AG09319 (cell line): ENCODE data around the gene NEK11.

Experiments
- DNase-seq: peaks from one replicate; pipeline ENCODE4 v3.0.0-alpha.2; 2010; ENCODE audit warnings: low read depth; ENCODE audit errors: extremely low read depth
- TF ChIP-seq, protein P1 (sequence below): IDR thresholded peaks from 2 replicates; pipeline ENCODE4 v1.5.1; 2011; ENCODE audit warnings: low read depth, mild to moderate bottlenecking, inconsistent platforms, low read length, moderate library complexity

NEK11 gene

DNA sequence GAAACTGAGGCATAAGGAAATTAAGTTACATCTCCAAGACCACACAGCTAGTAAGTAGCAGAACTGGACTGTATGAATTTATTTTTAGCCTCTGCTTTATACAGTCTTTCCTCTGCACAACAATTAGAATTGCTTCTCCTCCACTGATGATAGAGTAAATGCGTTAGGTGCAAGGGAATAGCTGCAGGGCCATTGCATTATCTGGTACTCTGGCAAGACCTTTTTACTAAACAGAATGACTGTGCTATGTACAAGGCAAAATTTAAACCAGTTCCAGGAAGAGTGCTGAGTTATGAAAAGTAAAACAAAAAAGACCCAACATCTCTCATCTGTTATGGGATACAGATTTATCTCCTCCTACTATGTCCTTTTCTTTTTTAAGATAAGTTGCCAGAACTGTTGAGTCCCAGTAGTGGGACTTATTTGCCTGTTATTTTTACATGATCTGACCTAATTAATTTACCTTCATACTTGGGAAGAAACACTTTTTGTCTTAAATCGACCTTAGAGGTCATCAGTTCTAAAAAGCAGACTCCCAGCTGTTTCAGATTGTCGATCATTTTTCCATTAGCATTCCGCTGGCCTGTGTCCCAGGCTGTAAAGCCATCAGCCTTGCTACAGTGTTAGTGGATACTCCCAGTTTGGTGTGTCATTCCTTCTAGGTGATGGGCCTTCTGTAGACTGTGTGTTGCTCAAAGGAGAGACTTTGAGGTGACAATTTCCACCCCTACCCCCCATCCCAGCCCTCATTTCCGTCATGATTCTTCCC lies 207.4 kb downstream of the NEK11 start:
- DNase-seq = no peak
- TF ChIP-seq, protein P1, sequence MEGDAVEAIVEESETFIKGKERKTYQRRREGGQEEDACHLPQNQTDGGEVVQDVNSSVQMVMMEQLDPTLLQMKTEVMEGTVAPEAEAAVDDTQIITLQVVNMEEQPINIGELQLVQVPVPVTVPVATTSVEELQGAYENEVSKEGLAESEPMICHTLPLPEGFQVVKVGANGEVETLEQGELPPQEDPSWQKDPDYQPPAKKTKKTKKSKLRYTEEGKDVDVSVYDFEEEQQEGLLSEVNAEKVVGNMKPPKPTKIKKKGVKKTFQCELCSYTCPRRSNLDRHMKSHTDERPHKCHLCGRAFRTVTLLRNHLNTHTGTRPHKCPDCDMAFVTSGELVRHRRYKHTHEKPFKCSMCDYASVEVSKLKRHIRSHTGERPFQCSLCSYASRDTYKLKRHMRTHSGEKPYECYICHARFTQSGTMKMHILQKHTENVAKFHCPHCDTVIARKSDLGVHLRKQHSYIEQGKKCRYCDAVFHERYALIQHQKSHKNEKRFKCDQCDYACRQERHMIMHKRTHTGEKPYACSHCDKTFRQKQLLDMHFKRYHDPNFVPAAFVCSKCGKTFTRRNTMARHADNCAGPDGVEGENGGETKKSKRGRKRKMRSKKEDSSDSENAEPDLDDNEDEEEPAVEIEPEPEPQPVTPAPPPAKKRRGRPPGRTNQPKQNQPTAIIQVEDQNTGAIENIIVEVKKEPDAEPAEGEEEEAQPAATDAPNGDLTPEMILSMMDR = no peak

DNA sequence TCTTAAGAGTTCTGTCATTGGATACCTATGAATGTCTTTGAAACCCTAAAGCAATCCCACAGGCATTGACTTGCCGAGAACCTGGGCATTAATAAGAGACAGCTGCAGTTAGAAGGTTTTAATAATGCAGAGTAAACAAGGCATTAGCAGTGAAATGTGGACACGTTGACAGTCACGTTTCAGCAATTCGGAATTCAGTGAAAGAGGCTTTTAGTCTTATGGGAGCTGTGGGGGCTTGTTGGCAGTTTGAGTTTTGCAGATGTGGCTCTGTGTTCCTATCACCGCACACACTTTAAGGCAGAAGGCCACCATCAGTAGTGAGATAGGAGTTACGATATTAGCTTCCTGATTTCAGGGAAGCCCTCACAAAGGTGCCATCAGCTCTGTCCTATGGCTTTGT lies 209.7 kb downstream of the NEK11 start:
- TF ChIP-seq, protein P1 = no peak
- no peak for DNase-seq

DNA sequence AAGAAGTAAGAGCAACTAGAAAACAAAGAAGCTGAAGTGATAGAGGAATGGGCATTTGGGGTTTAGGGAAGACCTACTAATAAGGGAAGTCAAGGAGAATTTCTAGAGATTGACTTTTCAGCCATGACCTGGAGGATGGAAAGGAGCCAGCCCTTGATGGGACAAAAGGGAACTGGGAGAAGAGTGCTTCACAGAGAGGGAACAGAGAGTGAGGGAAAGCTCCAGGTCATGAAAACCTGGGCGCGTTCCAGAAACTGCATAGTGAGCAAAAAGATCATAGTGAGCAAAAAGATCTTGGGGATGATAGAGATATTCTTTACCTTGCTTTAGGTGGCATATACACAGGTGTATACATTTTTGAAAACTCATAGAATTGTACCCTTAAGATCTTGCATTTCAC lies 211.8 kb downstream of the NEK11 start:
- TF ChIP-seq, protein P1 = no peak
- DNase-seq = no peak

DNA sequence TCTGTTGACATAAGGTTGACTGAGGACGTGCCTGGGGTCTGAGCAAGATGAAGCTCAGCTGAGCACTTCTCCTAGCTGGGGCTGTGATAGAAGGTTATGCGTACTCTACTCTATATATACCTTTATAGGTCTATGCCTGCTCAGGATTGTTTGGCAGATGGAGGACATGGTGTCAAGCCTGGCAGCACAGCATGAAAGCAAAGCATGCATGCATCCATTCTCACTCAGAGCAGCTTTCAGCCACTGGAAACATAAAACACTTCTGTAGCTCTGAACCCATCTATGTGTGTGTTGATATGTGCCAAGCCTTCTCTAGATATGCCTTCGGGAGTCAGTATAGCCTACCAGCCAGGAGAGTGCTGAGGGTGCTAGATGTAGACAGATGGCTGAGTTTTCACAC lies 212.6 kb downstream of the NEK11 start:
- TF ChIP-seq, protein P1 = no peak
- no peak for DNase-seq

DNA sequence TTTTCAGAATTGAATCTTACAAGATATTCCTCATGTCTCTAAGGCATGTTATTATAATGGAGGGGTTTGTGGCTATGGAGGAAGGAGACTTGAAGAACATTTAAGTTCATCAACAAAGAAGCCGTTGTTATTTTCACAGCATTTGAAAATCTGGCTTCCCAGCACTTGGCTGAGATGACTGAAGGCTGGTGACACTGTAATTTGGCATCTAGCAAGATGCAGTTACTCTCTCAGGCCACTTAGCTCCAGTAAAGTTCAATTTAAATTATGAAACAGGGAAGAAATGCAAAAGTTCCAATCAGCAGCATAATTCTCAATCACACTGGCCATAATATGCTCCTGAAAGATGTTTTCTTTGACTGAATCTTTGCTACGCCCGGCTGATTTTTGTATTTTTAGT lies 215.5 kb downstream of the NEK11 start:
- TF ChIP-seq, protein P1 = no peak
- DNase-seq = no peak

DNA sequence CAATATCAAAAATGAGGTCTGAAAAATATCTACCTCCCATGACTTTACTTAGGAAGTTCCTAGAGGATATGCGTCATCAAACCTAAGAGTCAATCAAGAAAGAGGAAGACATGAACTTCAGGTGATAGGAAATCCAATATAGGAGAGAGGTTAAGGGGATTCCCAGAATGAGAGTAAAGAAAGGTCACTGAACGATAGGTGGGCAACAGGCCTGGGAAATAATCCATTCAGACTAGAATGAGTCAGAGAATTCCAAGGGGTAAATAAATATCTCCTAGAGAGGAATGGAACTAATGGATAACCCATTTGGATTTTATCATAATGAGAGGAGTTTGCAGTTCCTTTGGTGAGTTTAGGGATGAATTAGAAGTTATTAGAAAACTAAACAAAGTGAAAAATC lies 223.8 kb downstream of the NEK11 start:
- no peak for DNase-seq
- TF ChIP-seq, protein P1 = no peak

DNA sequence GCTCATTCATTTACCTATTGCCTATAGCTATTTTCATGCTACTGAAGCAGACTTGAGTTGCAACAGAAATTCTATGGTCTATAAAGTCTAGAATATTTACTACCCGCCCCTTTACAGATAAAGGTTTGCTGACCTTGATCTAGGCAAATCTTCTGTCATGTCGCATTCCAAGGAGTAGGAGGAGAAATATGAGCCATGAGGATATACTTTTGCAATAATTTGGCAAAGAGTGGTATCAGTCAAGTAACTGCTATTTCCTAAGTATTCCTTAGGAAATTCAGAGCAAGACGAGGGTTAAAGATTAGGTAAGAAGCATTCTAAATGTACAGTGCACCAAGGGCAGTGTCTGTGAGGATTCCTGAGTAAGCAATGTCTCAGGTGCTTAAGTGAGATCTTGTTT lies 233.8 kb downstream of the NEK11 start:
- no peak for DNase-seq
- TF ChIP-seq, protein P1 = no peak
